GM19452 (cell line): ENCODE results near the gene KRT82.
A peak's percentile ranks its signal among the peaks of the same experiment; 100 is the strongest.

ENCODE experiments used
- ATAC-seq: cut with Tn5 transposase; IDR thresholded peaks from one replicate; pipeline ENCODE4 v1.9.1; 2021; ENCODE audit not compliant: unreplicated experiment

The KRT82 gene

GRCh38 chr12:52362118-52362726 lies 43.9 kb downstream of the KRT82 start:
- no peak for ATAC-seq

DNA sequence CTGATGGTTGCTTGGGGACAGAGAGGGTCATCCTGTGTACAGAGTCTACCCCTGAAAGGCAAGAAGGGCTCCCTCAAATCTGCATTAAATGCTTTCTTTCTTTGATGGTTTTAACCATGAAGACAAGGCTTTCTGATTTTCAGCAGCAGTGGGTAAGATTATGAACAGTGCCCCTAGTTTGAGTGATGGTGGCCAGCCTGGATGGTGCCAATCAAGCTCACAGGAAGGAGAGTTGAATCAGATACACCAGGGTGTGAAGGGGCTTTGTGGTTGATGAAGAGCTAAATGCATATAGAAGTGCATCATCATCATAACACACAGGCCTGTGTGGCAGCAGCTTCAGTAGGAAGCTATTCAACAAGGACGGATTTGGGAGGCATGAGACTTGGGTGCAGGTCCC lies 44.6 kb downstream of the KRT82 start:
- ATAC-seq = no peak

DNA sequence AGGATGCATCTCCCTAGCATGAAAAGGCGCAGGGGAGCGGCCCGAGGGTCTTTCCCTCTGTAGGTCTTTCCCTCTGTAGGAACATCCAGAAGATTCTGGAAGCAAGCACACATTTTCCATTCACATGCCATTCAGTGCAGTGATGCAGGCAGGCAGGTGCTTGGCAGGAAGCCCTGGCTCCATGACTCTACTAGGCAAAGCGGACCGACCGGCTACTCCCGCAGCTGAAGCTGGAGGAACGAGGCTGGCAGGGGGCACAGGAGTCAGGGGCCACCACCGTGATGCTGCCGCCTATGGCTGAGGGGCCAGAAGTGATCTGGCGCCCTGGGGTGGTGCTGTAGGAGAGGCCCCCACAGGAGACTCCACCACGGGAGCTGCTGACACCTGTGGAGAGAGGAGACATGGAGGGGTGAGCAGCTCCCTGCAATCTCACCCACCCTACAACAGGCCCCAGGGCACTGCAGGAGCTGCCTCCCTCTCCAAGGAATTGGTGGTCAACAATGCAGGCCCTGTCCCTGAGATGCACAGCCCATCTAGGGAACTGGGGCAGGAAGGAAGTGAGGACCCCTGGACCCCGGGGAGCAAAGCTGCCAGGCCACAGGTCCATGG lies 45.4 kb downstream of the KRT82 start:
- ATAC-seq = no peak

DNA sequence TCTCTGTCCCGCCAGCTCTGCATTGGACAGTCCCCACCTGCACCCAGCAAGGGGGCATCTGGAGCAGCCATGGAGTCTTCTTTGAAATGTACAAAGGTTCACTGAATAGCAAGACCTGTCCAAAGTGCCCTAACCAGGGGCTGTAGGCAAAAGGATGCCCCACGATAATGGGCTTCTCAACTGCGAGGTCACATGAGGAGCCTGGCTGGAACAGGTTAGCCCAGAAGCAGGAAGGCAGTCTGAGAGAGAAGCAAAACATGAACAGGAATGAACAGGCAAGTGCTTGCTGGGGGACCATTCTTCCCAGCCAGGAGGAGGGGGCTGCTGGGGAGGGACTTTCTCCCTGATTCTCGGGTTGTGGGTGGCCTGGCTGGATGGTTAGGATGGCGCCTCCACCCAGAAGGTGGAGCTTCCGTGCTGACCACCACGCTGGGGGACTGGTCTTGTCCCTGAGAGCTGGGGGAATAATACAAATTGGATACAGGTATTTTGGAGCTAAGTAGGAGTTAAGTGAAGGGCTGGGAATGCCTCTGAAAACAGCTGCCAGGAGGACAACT lies 46.0 kb downstream of the KRT82 start:
- ATAC-seq = no peak

GRCh38 chr12:52359621-52360061 lies 46.5 kb downstream of the KRT82 start:
- no peak for ATAC-seq

- peak; percentile 98 for ATAC-seq
Measured at GRCh38 chr12:52358575-52359350, 47.4 kb downstream of the KRT82 start.

GRCh38 chr12:52356762-52357580 lies 49.2 kb downstream of the KRT82 start:
- ATAC-seq = no peak

DNA sequence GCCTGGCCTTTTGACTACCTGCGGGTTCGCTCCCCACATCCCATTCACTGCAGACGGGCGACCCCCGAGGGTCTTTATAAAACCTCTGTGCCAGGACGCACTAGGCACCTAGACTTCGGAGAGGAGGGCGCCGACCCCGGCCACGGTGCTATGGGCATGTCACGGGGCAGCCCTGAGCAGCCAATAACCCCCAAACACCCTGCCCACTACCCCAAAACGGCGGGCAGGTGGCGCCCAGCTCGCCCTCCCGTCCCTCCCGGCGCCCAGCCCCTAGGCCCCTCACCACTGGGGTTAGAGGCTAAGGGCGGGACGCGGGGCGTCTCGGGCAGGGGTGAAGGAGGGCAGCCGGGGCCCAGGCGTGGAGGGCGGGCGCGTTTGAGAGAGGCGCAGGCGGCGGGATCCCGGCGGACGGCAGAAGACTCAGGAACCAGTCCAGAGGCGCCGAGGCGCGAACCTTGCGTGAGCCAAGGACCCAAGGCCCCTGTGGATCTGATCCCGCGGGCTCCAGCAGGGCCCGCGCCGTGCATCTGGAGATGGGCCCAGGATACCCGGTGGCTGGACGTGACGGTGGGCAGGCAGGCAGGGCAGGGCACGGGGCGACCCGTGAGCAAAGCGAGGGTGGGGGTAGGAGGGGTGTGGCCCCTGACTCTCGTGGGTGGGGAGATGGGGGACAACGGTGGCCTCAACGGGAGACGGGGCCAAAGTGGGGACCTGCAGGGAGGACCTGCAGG lies 49.9 kb downstream of the KRT82 start:
- ATAC-seq = no peak

DNA sequence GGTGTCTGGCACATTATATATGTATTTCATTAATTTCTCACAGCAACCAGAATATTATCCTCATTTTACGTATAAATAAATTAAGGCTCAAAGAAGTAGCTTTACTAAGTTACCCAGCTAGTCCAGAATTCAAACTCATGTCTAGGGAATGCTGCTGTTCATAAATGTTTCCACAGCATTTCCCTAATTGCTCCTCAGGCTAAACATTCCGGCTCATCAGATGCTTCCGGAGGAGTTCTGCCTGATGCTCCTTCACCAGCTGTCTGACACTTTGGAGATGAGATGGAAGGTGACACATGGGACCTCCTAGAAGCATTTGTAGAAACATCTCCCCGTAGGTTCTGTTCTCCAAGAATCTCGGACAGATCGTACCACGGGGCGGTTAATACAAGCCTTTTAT lies 51.0 kb downstream of the KRT82 start:
- ATAC-seq = no peak

DNA sequence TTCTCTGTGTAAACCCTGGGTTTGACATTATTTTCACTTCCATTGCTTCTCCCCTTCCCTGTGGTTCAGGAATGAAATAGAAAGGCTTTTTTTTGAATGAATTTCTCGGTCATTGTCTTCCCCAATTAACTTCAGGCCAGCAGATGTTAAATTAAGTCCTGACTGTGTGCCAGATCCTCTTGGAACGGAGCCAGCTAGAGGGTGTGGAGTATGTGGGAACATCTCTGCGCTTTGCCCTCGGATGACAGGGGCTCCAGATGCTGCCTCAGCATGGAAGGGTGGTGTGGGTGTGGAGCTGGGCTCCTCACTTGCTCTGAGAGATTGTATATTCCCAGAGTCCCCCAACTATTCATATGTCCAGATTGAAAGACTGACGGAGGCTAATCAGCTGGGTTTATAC lies 51.9 kb downstream of the KRT82 start:
- no peak for ATAC-seq

DNA sequence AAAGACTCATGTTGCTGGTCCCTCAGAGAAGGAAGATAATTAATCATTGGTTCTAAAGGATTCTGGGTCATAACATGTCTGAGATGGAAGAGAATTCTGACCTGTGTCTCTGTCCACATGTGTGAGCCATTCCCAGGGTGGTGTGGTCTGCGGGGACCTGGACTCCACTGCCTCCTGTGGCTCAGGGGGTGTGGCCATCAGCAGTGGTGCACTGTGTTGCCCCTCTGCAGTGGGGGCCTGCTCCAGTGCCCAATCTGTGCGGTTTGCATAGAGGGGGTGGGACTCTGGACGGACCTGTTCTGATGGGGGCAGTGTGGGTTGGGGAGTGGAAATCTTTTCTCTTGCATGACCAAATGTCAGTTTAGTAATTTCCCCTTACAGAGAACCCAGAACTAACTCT lies 52.4 kb downstream of the KRT82 start:
- no peak for ATAC-seq

- no peak for ATAC-seq
Measured at GRCh38 chr12:52352951-52353350, 53.2 kb downstream of the KRT82 start.

DNA sequence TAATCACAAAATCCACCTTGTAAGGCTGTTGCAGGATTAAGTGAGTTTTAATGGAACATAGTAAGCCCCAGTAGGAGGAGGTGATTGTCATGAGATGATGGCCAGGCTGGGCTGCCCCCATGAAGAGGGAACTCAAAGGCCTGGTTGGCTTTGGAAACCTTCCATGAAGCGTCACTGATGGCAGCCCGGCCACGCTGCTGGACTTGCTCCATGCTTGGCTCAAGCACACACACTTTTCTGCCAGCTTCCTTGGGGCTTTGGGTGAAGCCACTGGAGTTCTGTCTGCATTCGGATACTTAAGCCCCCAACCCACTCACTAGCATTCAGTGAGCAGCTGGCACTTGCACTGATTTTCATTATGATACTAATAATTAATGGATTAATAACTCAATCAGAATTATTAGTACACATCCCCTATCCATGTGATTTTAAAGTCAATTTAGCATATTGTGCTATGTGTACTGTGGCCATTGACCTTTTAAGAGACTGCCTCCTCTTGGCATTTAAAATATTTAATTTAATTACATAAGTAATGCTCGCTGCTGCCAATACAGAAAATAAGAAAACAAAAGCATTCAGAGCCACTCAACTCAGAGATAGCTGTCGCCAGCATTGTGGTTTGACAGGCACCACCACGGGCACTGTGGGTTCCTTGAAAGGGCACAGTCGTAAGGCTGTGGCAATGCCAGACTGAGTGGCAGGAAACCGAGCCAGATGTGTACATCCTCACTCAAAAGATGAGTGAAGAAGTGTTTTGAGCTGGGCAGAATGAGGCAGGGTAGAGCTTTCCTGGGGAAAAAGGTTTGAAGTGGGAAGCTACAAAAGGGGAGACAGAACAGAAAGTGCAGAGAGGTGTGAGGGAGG lies 54.7 kb downstream of the KRT82 start:
- ATAC-seq = no peak

DNA sequence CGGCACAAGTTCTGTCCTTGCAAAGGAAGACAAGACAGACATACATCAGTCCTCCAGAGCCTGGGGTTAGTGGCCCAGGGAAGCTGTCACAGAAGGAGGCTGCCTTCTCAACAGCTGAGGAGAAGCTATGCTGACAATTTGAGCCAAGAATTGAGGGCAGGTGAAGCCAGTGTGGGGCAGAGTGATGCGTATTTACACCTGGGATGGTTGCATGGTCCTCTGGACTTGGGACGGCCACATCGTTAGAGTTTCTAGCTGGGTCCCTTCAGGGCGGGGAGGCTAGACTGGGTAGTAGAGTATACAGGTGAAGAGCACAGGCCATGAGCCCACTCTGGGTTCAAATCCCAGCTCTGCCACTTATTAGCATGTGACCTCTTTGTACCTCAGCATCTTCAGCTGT lies 55.3 kb downstream of the KRT82 start:
- no peak for ATAC-seq

DNA sequence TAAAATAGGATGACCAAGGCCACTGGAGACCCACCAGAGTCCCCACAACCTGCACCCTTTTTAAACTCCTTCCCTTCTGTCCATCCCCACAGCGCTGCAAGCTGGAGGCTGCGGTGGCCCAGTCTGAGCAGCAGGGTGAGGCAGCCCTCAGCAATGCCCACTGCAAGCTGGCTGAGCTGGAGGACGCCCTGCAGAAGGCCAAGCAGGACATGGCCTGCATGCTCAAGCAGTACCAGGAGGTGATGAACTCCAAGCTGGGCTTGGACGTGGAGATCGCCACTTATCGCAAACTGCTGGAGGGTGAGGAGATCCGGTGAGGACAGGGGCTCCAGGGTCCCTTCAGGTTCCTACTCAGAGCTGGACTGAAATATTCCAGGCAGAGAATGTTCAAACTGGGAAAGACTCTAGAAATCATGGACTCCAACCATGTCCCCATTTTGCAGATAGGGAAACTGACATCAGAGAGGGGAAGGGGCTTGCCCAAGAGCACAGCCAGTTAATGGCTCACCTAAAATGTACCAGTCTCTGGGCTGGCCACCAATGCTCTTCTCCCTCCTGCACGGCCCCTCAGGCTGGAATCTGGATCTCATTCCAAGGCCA lies 56.0 kb downstream of the KRT82 start:
- ATAC-seq = no peak

- ATAC-seq = no peak
Measured at GRCh38 chr12:52349196-52349595, 56.9 kb downstream of the KRT82 start.

- no peak for ATAC-seq
Measured at GRCh38 chr12:52347551-52348510, 58.3 kb downstream of the KRT82 start.

DNA sequence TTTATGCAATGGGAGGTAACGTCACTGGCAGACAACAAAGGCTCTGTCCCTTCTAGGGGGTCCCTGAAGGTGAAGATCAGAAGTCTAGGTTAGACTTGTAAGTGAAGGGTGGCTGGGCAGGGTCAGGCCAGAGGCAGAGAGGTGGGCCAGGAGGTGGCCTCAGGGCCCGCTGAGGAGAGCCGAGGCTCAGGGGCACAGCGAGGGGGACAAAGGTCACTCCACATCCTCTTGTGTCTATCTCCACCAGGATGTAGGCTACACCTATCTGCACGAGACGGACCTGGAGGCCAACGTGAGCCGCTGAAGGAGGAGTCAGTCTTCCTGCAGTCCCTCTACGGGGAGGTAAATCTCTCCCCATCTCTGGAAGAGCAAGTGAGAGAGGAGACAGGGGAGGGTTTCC lies 59.1 kb downstream of the KRT82 start:
- ATAC-seq = no peak
